ENCODE results near the gene PIH1D2. TPM values are rescaled to one million over a fixed set of nuclear protein-coding genes. Genes with fewer than 3 reads are reported as not detected.
"Not testable (repeated sequence)": the region's sequence is repeated elsewhere in the genome, so short reads cannot be mapped to it uniquely, and the experiment has no call there.

Gene PIH1D2
- total and polyA plus RNA-seq, 2 donors: 1.4 to 1.6 TPM

DNA sequence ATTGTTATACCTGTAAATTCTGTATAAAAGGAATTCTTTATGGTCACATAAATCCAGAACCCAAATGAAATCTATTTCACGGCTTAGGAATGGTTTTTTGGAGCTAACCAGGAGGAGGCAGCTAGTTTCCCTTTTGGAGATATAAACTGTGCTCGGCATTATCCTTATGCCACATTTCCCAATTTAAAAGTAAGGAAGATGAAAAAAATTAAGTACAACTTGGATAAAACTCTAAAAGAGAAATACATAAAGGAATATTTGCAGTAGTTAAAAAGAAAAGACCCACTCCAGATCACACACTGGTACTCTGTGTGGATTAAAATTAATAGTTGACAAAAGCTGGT is 30.9 kb downstream of the PIH1D2 start:
- Histone ChIP-seq H3K27me3 (ENCODE audit: control insufficient read depth in 2 of 2, insufficient read depth in 1 of 2, low read length in 1 of 2) (no peaks in the 10 kb centered on the region), H3K27ac (ENCODE audit: low read depth in 1 of 2, low read length in 1 of 2) (no peak overlapping the region), H3K4me3 (ENCODE audit: low read length in 2 of 2) (no peak overlapping the region), H3K9me3 (ENCODE audit: control insufficient read depth in 2 of 2, insufficient read depth in 1 of 2, low read length in 1 of 2) (no peaks in the 10 kb centered on the region), H3K36me3 (ENCODE audit: control insufficient read depth in 2 of 2, insufficient read depth in 2 of 2, low read length in 1 of 2) (peaks cover 15 to 38% of the 10 kb centered on the region in 2 donors), H3K4me1 (ENCODE audit: control insufficient read depth in 2 of 2, insufficient read depth in 2 of 2, low read length in 2 of 2) (no peaks in the 10 kb centered on the region)
- WGBS: 98% methylated on average over 2 of the region's 2 CpGs
- DNase-seq (ENCODE audit: low read depth in 6 of 9, low spot score in 9 of 9): no peak

GRCh38 chr11:112042161-112042960 is 31.5 kb downstream of the PIH1D2 start:
- Histone ChIP-seq H3K36me3 (ENCODE audit: control insufficient read depth in 2 of 2, insufficient read depth in 2 of 2, low read length in 1 of 2) (peaks cover 18 to 42% of the 10 kb centered on the region in 2 donors), H3K9me3 (ENCODE audit: control insufficient read depth in 2 of 2, insufficient read depth in 1 of 2, low read length in 1 of 2) (no peaks in the 10 kb centered on the region), H3K27me3 (ENCODE audit: control insufficient read depth in 2 of 2, insufficient read depth in 1 of 2, low read length in 1 of 2) (no peaks in the 10 kb centered on the region), H3K4me1 (ENCODE audit: control insufficient read depth in 2 of 2, insufficient read depth in 2 of 2, low read length in 2 of 2) (no peaks in the 10 kb centered on the region), H3K4me3 (ENCODE audit: low read length in 2 of 2) (no peak overlapping the region), H3K27ac (ENCODE audit: low read depth in 1 of 2, low read length in 1 of 2) (no peak overlapping the region)
- no peak for DNase-seq (ENCODE audit: low read depth in 6 of 9, low spot score in 9 of 9)
- 62% methylated on average over 6 of the region's 6 CpGs for WGBS

- H3K27ac ChIP-seq (ENCODE audit: low read depth in 1 of 2, low read length in 1 of 2): no peak overlapping the region
- peaks cover 21 to 36% of the 10 kb centered on the region in 2 donors for H3K36me3 ChIP-seq (ENCODE audit: control insufficient read depth in 2 of 2, insufficient read depth in 2 of 2, low read length in 1 of 2)
- H3K9me3 ChIP-seq (ENCODE audit: control insufficient read depth in 2 of 2, insufficient read depth in 1 of 2, low read length in 1 of 2): no peaks in the 10 kb centered on the region
- no peaks in the 10 kb centered on the region for H3K4me1 ChIP-seq (ENCODE audit: control insufficient read depth in 2 of 2, insufficient read depth in 2 of 2, low read length in 2 of 2)
- DNase-seq (ENCODE audit: low read depth in 6 of 9, low spot score in 9 of 9): no peak
- H3K4me3 ChIP-seq (ENCODE audit: low read length in 2 of 2): no peak overlapping the region
- H3K27me3 ChIP-seq (ENCODE audit: control insufficient read depth in 2 of 2, insufficient read depth in 1 of 2, low read length in 1 of 2): no peaks in the 10 kb centered on the region
Observed at GRCh38 chr11:112037527-112037926, 36.3 kb downstream of the PIH1D2 start.

DNA sequence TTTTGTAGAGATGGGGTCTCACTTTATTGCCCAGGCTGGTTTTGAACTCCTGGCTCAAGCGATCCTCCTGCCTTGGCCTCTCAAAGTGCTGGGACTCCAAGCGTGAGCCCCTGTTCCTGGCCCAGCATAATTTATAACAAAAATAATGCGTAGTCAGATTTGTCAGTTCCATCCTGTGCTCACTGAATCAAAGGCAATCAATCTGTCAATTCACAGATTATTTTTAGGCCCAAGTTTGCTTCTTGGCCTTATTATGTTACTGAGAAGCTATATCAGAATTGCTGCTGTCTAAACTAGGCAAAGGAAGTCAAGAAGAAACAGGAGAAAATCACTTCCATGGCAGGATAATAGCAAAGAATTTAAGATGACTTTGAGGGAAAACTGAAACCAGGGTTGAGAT is 39.9 kb downstream of the PIH1D2 start:
- WGBS: 98% methylated on average over 3 of the region's 3 CpGs
- Histone ChIP-seq H3K9me3 (ENCODE audit: control insufficient read depth in 2 of 2, insufficient read depth in 1 of 2, low read length in 1 of 2) (no peaks in the 10 kb centered on the region), H3K27me3 (ENCODE audit: control insufficient read depth in 2 of 2, insufficient read depth in 1 of 2, low read length in 1 of 2) (no peaks in the 10 kb centered on the region), H3K27ac (ENCODE audit: low read depth in 1 of 2, low read length in 1 of 2) (no peak overlapping the region), H3K4me1 (ENCODE audit: control insufficient read depth in 2 of 2, insufficient read depth in 2 of 2, low read length in 2 of 2) (no peaks in the 10 kb centered on the region), H3K4me3 (ENCODE audit: low read length in 2 of 2) (no peak overlapping the region), H3K36me3 (ENCODE audit: control insufficient read depth in 2 of 2, insufficient read depth in 2 of 2, low read length in 1 of 2) (peaks cover 35 to 49% of the 10 kb centered on the region in 2 donors)
- DNase-seq (ENCODE audit: low read depth in 6 of 9, low spot score in 9 of 9): no peak

- Histone ChIP-seq H3K27me3 (ENCODE audit: control insufficient read depth in 2 of 2, insufficient read depth in 1 of 2, low read length in 1 of 2) (no peaks in the 10 kb centered on the region), H3K4me1 (ENCODE audit: control insufficient read depth in 2 of 2, insufficient read depth in 2 of 2, low read length in 2 of 2) (peaks cover 0 to 5% of the 10 kb centered on the region in 2 donors), H3K27ac (ENCODE audit: low read depth in 1 of 2, low read length in 1 of 2) (no peak overlapping the region), H3K36me3 (ENCODE audit: control insufficient read depth in 2 of 2, insufficient read depth in 2 of 2, low read length in 1 of 2) (peaks cover 25 to 44% of the 10 kb centered on the region in 2 donors), H3K4me3 (ENCODE audit: low read length in 2 of 2) (no peak overlapping the region), H3K9me3 (ENCODE audit: control insufficient read depth in 2 of 2, insufficient read depth in 1 of 2, low read length in 1 of 2) (peaks cover 0 to 3% of the 10 kb centered on the region in 2 donors)
- DNase-seq (ENCODE audit: low read depth in 6 of 9, low spot score in 9 of 9): no peak
- 97% methylated on average over 2 of the region's 2 CpGs for WGBS
Observed at GRCh38 chr11:112029460-112029859, 44.4 kb downstream of the PIH1D2 start.

GRCh38 chr11:112026784-112027410 is 46.9 kb downstream of the PIH1D2 start:
- H3K27me3 ChIP-seq (ENCODE audit: control insufficient read depth in 2 of 2, insufficient read depth in 1 of 2, low read length in 1 of 2); H3K27ac ChIP-seq (ENCODE audit: low read depth in 1 of 2, low read length in 1 of 2); H3K4me3 ChIP-seq (ENCODE audit: low read length in 2 of 2); DNase-seq (ENCODE audit: low read depth in 6 of 9, low spot score in 9 of 9); H3K4me1 ChIP-seq (ENCODE audit: control insufficient read depth in 2 of 2, insufficient read depth in 2 of 2, low read length in 2 of 2); H3K9me3 ChIP-seq (ENCODE audit: control insufficient read depth in 2 of 2, insufficient read depth in 1 of 2, low read length in 1 of 2): not testable (repeated sequence)
- H3K36me3 ChIP-seq (ENCODE audit: control insufficient read depth in 2 of 2, insufficient read depth in 2 of 2, low read length in 1 of 2): peaks cover 17 to 30% of the 10 kb centered on the region in 2 donors
- WGBS: 97% methylated on average over 37 of the region's 49 CpGs

- H3K27ac ChIP-seq (ENCODE audit: low read depth in 1 of 2, low read length in 1 of 2): no peak overlapping the region
- H3K4me3 ChIP-seq (ENCODE audit: low read length in 2 of 2): peak overlapping the region; percentile 69 to 99
- DNase-seq (ENCODE audit: low read depth in 6 of 9, low spot score in 9 of 9): peak in 5 of 9 donors; percentile 4 to 43 (median 8)
- H3K4me1 ChIP-seq (ENCODE audit: control insufficient read depth in 2 of 2, insufficient read depth in 2 of 2, low read length in 2 of 2): peaks cover 0 to 8% of the 10 kb centered on the region in 2 donors
- no peaks in the 10 kb centered on the region for H3K27me3 ChIP-seq (ENCODE audit: control insufficient read depth in 2 of 2, insufficient read depth in 1 of 2, low read length in 1 of 2)
- peaks cover 0 to 3% of the 10 kb centered on the region in 2 donors for H3K9me3 ChIP-seq (ENCODE audit: control insufficient read depth in 2 of 2, insufficient read depth in 1 of 2, low read length in 1 of 2)
- peaks cover 17 to 21% of the 10 kb centered on the region in 2 donors for H3K36me3 ChIP-seq (ENCODE audit: control insufficient read depth in 2 of 2, insufficient read depth in 2 of 2, low read length in 1 of 2)
- under 1% methylated on average over 8 of the region's 8 CpGs for WGBS
Observed at GRCh38 chr11:112025707-112026106, 48.1 kb downstream of the PIH1D2 start.

GRCh38 chr11:112024773-112025678 is 48.8 kb downstream of the PIH1D2 start, which contains the start of gene DLAT:
Gene DLAT (plus strand): TSS chr11:112025408. CDS start chr11:112025473, 65 bp downstream.
- Histone ChIP-seq H3K27me3 (ENCODE audit: control insufficient read depth in 2 of 2, insufficient read depth in 1 of 2, low read length in 1 of 2) (no peaks in the 10 kb centered on the region), H3K27ac (ENCODE audit: low read depth in 1 of 2, low read length in 1 of 2) (peak within 1 kb of the TSS; percentile 66 to 77)

More at GRCh38 chr11:112024773-112025678, 48.8 kb downstream of the PIH1D2 start, which contains the start of gene DLAT:
- Histone ChIP-seq H3K4me1 (ENCODE audit: control insufficient read depth in 2 of 2, insufficient read depth in 2 of 2, low read length in 2 of 2) (peaks cover 0 to 8% of the 10 kb centered on the region in 2 donors), H3K4me3 (ENCODE audit: low read length in 2 of 2) (peak within 1 kb of the TSS; percentile 69 to 99), H3K36me3 (ENCODE audit: control insufficient read depth in 2 of 2, insufficient read depth in 2 of 2, low read length in 1 of 2) (peaks cover 13 to 19% of the 10 kb centered on the region in 2 donors), H3K9me3 (ENCODE audit: control insufficient read depth in 2 of 2, insufficient read depth in 1 of 2, low read length in 1 of 2) (peaks cover 0 to 3% of the 10 kb centered on the region in 2 donors)
- under 1% methylated on average over 71 of the region's 71 CpGs for WGBS
- peak; percentile 55 to 89 (median 70) for DNase-seq (ENCODE audit: low read depth in 6 of 9, low spot score in 9 of 9)
